H9 (cell line): ENCODE results near the gene HUNK. TPM values are rescaled to one million over a fixed set of nuclear protein-coding genes. Genes with fewer than 3 reads are reported as not detected.

ENCODE experiments used
- DNase-seq: peaks from one replicate; pipeline ENCODE4 v3.0.0-alpha.2; 2017
- H2AFZ ChIP-seq: one replicate; pipeline ENCODE4 v1.6.1; 2013; ENCODE audit warnings: mild to moderate bottlenecking, low read length, control low read depth, moderate library complexity
- H2AK5ac ChIP-seq: 2 replicates; pipeline ENCODE4 v1.6.1; 2013; ENCODE audit warnings: low read length, control low read depth, mixed read lengths; ENCODE audit not compliant: insufficient read length
- H2BK120ac ChIP-seq: one replicate; pipeline ENCODE4 v1.6.1; 2013; ENCODE audit warnings: low read depth, mild to moderate bottlenecking, low read length, control low read depth, inconsistent platforms; ENCODE audit not compliant: poor library complexity, severe bottlenecking
- H2BK12ac ChIP-seq: 2 replicates; pipeline ENCODE4 v1.6.1; 2013; ENCODE audit warnings: low read length, control low read depth, mixed read lengths, low read depth; ENCODE audit not compliant: insufficient read length
- H2BK15ac ChIP-seq: 2 replicates; pipeline ENCODE4 v1.6.1; 2013; ENCODE audit warnings: low read depth, low read length, control low read depth
- H2BK20ac ChIP-seq: one replicate; pipeline ENCODE4 v1.6.1; 2013; ENCODE audit warnings: low read depth, mild to moderate bottlenecking, low read length, control low read depth, inconsistent platforms; ENCODE audit not compliant: poor library complexity, severe bottlenecking
- H2BK5ac ChIP-seq: 2 replicates; pipeline ENCODE4 v1.6.1; 2013; ENCODE audit warnings: low read length, control low read depth, mixed read lengths; ENCODE audit not compliant: insufficient read length
- H3K14ac ChIP-seq: 2 replicates; pipeline ENCODE4 v1.6.1; 2013; ENCODE audit warnings: low read length, control low read depth; ENCODE audit not compliant: insufficient read depth
- H3K18ac ChIP-seq: 2 replicates; pipeline ENCODE4 v1.6.1; 2013; ENCODE audit warnings: low read depth, mild to moderate bottlenecking, mixed read lengths, low read length, control low read depth; ENCODE audit not compliant: insufficient read length
- H3K23ac ChIP-seq: 2 replicates; pipeline ENCODE4 v1.6.1; 2013; ENCODE audit warnings: low read length, control low read depth, mixed read lengths, low read depth; ENCODE audit not compliant: insufficient read length
- H3K23me2 ChIP-seq: 2 replicates; pipeline ENCODE4 v1.6.1; 2013; ENCODE audit warnings: low read depth, mild to moderate bottlenecking, mixed read lengths, low read length, control low read depth; ENCODE audit not compliant: insufficient read length, poor library complexity, severe bottlenecking
- H3K27ac ChIP-seq: 2 replicates; pipeline ENCODE4 v1.5.1; 2013; ENCODE audit warnings: low read length, control low read depth, mixed read lengths, low read depth; ENCODE audit not compliant: insufficient read length
- H3K27me3 ChIP-seq: 2 replicates; pipeline ENCODE4 v1.6.1; 2013; ENCODE audit warnings: low read length, control low read depth, inconsistent platforms; ENCODE audit not compliant: insufficient read depth
- H3K4ac ChIP-seq: 2 replicates; pipeline ENCODE4 v1.6.1; 2013; ENCODE audit warnings: low read depth, mild to moderate bottlenecking, control low read depth, inconsistent platforms, low read length, moderate library complexity
- H3K4me1 ChIP-seq: 2 replicates; pipeline ENCODE4 v1.6.1; 2013; ENCODE audit warnings: low read length, control low read depth, inconsistent platforms; ENCODE audit not compliant: insufficient read depth
- H3K4me2 ChIP-seq: 2 replicates; pipeline ENCODE4 v1.6.1; 2013; ENCODE audit warnings: low read length, control low read depth, mixed read lengths; ENCODE audit not compliant: insufficient read length, insufficient read depth
- H3K56ac ChIP-seq: 2 replicates; pipeline ENCODE4 v1.6.1; 2013; ENCODE audit warnings: low read depth, mild to moderate bottlenecking, mixed read lengths, low read length, control low read depth; ENCODE audit not compliant: insufficient read length
- H3K79me1 ChIP-seq: 2 replicates; pipeline ENCODE4 v1.6.1; 2013; ENCODE audit warnings: low read depth, mild to moderate bottlenecking, moderate library complexity, low read length, control low read depth, inconsistent platforms; ENCODE audit not compliant: insufficient read depth, poor library complexity, severe bottlenecking
- H3K79me2 ChIP-seq: 2 replicates; pipeline ENCODE4 v1.6.1; 2013; ENCODE audit warnings: low read length, control low read depth, inconsistent platforms; ENCODE audit not compliant: insufficient read depth
- H3K9ac ChIP-seq: 2 replicates; pipeline ENCODE4 v1.6.1; 2013; ENCODE audit warnings: low read length, control low read depth, mixed read lengths; ENCODE audit not compliant: insufficient read length; ENCODE audit errors: extremely low read depth
- H3K9me3 ChIP-seq: one replicate; pipeline ENCODE4 v1.6.1; 2013; ENCODE audit warnings: low read depth, low read length, inconsistent platforms; ENCODE audit not compliant: control insufficient read depth
- H3T11ph ChIP-seq: one replicate; pipeline ENCODE4 v1.6.1; 2013; ENCODE audit warnings: mild to moderate bottlenecking, low read length, control low read depth, inconsistent platforms
- H4K20me1 ChIP-seq: one replicate; pipeline ENCODE4 v1.6.1; 2013; ENCODE audit not compliant: control insufficient read depth, insufficient read length, insufficient read depth
- H4K5ac ChIP-seq: 2 replicates; pipeline ENCODE4 v1.6.1; 2013; ENCODE audit warnings: low read depth, mild to moderate bottlenecking, mixed read lengths, low read length, control low read depth; ENCODE audit not compliant: insufficient read length
- H4K8ac ChIP-seq: replicated peaks from 2 replicates; pipeline ENCODE4 v1.6.1; 2013; ENCODE audit warnings: low read length, control low read depth, mixed read lengths, low read depth; ENCODE audit not compliant: insufficient read length
- H4K91ac ChIP-seq: 2 replicates; pipeline ENCODE4 v1.6.1; 2013; ENCODE audit warnings: low read depth, mild to moderate bottlenecking, moderate library complexity, mixed read lengths, low read length, control low read depth; ENCODE audit not compliant: insufficient read length
- H3K27ac Mint-ChIP-seq, 3 experiments: 2 replicates in 2 of 3; 3 replicates in 1 of 3; pipeline ENCODE4 v1.8.0; 2020 to 2021; ENCODE audit warnings: mixed read lengths in 3 of 3, mild to moderate bottlenecking in 1 of 3, moderate library complexity in 1 of 3
- H3K27me3 Mint-ChIP-seq: 2 replicates; pipeline ENCODE4 v1.8.0; 2021; ENCODE audit warnings: low read depth, mild to moderate bottlenecking, moderate library complexity, mixed read lengths
- H3K36me3 Mint-ChIP-seq, 3 experiments: 2 replicates in 2 of 3; 3 replicates in 1 of 3; pipeline ENCODE4 v1.8.0; 2020 to 2021; ENCODE audit warnings: low read depth in 3 of 3, mixed read lengths in 3 of 3; ENCODE audit not compliant: insufficient read depth in 1 of 3
- H3K4me1 Mint-ChIP-seq, 2 experiments: 2 replicates each; pipeline ENCODE4 v1.8.0; 2020; ENCODE audit warnings: mixed read lengths in 2 of 2
- H3K4me3 Mint-ChIP-seq, 2 experiments: 2 replicates in 1 of 2; 3 replicates in 1 of 2; pipeline ENCODE4 v1.8.0; 2020 to 2021; ENCODE audit warnings: mild to moderate bottlenecking in 2 of 2, mixed read lengths in 2 of 2, moderate library complexity in 1 of 2
- H3K9me3 Mint-ChIP-seq, 2 experiments: 2 replicates in 1 of 2; 3 replicates in 1 of 2; pipeline ENCODE4 v1.8.0; 2020; ENCODE audit warnings: mild to moderate bottlenecking in 2 of 2, mixed read lengths in 2 of 2, moderate library complexity in 1 of 2
- WGBS: extraction: QIAGEN DNeasy Blood & Tissue Kit; methylation state at CpG from one replicate; pipeline ENCODE4 v1.1.7; 2013; ENCODE audit warnings: missing lambda C conversion rate, low lambda C conversion rate, mixed read lengths; ENCODE audit not compliant: insufficient read length; ENCODE audit errors: extremely low coverage; 5-methylcytosine and 5-hydroxymethylcytosine counted together
- total RNA-seq: library from RNA; stranded (reverse); gene quantifications from 2 replicates; pipeline ENCODE4 v1.2.1, GENCODE V29; 2021
- TF ChIP-seq, protein P1 (sequence below): fragments of 200-600 bp; sonication (generic); conservative IDR thresholded peaks from 3 replicates; pipeline ENCODE4 v1.8.0; 2021; ENCODE audit warnings: antibody characterized with exemption, mild to moderate bottlenecking

The HUNK gene
- total RNA-seq, 1 experiment from 2014 or later = 5.8 TPM

DNA sequence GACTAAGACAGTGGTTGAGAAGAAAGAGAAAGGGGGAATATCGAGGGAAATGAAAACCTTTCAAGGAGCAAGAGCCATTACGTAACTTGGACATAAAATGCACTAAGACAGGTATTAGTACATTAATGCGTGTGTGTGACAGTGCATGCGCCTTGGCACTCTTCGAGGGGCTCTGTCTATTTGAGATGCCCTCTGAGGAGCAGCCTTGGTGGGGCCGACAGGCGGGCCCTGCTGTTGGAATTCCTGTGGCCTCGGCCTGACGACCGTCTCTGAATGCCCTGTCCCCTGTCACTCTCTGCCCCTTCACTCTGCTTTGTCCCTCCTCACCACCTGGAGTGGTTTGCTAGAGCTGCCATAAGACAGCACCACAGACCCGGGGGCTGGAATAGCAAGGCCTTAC is 12.3 kb downstream of the HUNK start:
- no peak overlapping the region for H3T11ph ChIP-seq
- no peak overlapping the region for H3K4me2 ChIP-seq
- H3K27me3 Mint-ChIP-seq = no peaks in the 10 kb centered on the region
- H3K4me3 Mint-ChIP-seq = no peak overlapping the region
- H3K23ac ChIP-seq = no peak overlapping the region
- peaks cover 11 to 34% of the 10 kb centered on the region in 2 experiments for H3K4me1 Mint-ChIP-seq
- no peak overlapping the region for H4K5ac ChIP-seq
- no peaks in the 10 kb centered on the region for H3K9me3 ChIP-seq
- H3K79me2 ChIP-seq = no peaks in the 10 kb centered on the region
- H3K36me3 Mint-ChIP-seq = peaks cover 0 to 6% (median 0%) of the 10 kb centered on the region in 3 experiments; a peak in 3 of 7 replicates
- no peak overlapping the region for H3K27ac Mint-ChIP-seq
- no peak overlapping the region for H2AFZ ChIP-seq
- H4K20me1 ChIP-seq = no peaks in the 10 kb centered on the region
- no peak overlapping the region for H3K14ac ChIP-seq
- no peaks in the 10 kb centered on the region for H3K27me3 ChIP-seq
- no peak overlapping the region for H2BK5ac ChIP-seq
- H4K8ac ChIP-seq = no peak overlapping the region
- no peak overlapping the region for H3K27ac ChIP-seq
- H2BK15ac ChIP-seq = no peak overlapping the region
- no peak overlapping the region for H3K4ac ChIP-seq
- no peak overlapping the region for H3K56ac ChIP-seq
- peaks cover 2% of the 10 kb centered on the region for H3K79me1 ChIP-seq
- H2BK12ac ChIP-seq = no peak overlapping the region
- H3K18ac ChIP-seq = no peak overlapping the region
- no peak overlapping the region for H2BK120ac ChIP-seq
- TF ChIP-seq, protein P1, sequence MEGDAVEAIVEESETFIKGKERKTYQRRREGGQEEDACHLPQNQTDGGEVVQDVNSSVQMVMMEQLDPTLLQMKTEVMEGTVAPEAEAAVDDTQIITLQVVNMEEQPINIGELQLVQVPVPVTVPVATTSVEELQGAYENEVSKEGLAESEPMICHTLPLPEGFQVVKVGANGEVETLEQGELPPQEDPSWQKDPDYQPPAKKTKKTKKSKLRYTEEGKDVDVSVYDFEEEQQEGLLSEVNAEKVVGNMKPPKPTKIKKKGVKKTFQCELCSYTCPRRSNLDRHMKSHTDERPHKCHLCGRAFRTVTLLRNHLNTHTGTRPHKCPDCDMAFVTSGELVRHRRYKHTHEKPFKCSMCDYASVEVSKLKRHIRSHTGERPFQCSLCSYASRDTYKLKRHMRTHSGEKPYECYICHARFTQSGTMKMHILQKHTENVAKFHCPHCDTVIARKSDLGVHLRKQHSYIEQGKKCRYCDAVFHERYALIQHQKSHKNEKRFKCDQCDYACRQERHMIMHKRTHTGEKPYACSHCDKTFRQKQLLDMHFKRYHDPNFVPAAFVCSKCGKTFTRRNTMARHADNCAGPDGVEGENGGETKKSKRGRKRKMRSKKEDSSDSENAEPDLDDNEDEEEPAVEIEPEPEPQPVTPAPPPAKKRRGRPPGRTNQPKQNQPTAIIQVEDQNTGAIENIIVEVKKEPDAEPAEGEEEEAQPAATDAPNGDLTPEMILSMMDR = no peak
- H2BK20ac ChIP-seq = no peak overlapping the region
- DNase-seq = no peak
- no peak overlapping the region for H2AK5ac ChIP-seq
- WGBS = no CpG with 5 or more reads among the region's 11 CpGs
- H3K9ac ChIP-seq = no peak overlapping the region
- peaks cover 0 to 3% of the 10 kb centered on the region in 2 experiments; a peak in 2 of 5 replicates for H3K9me3 Mint-ChIP-seq
- H3K4me1 ChIP-seq = no peaks in the 10 kb centered on the region
- H4K91ac ChIP-seq = no peak overlapping the region
- no peaks in the 10 kb centered on the region for H3K23me2 ChIP-seq
